Measurements from ENCODE around the gene SLC26A3.

Gene SLC26A3

DNA sequence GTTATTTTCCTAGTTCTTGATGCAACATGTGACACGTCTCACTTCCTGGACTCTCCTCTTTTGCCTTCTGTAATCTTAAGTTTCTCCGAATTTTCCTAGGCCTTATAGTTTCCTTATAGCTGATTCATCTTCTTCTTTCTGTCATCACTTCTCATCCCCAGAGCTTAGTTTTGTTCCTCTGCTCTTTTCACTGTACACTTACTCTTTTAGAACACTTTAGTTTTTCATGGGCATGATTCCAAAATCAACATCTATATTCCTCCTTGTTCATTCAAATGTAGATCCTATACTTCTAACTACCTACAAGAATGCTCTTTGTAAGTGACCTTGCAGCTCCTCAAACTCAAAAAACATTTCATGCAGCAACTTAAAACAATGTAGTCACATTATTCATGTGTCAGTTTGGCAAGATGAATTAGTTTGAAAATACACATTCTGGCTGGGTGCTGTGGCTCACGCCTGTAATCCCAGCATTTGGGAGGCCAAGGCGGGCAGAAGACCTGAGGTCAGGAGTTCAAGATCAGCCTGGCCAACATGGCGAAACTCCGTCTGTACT is 13.1 kb upstream of the SLC26A3 start:
- DNase-seq (ENCODE audit: low read depth), result peak; percentile 49
- TF ChIP-seq, protein P1, sequence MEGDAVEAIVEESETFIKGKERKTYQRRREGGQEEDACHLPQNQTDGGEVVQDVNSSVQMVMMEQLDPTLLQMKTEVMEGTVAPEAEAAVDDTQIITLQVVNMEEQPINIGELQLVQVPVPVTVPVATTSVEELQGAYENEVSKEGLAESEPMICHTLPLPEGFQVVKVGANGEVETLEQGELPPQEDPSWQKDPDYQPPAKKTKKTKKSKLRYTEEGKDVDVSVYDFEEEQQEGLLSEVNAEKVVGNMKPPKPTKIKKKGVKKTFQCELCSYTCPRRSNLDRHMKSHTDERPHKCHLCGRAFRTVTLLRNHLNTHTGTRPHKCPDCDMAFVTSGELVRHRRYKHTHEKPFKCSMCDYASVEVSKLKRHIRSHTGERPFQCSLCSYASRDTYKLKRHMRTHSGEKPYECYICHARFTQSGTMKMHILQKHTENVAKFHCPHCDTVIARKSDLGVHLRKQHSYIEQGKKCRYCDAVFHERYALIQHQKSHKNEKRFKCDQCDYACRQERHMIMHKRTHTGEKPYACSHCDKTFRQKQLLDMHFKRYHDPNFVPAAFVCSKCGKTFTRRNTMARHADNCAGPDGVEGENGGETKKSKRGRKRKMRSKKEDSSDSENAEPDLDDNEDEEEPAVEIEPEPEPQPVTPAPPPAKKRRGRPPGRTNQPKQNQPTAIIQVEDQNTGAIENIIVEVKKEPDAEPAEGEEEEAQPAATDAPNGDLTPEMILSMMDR (IDR thresholded peaks at IDR 0.05; ENCODE audit: low read length, missing control alignments), result no peak
- H3K4me3 ChIP-seq (replicated peaks; ENCODE audit: low read depth, low read length), result no peak overlapping the region

DNA sequence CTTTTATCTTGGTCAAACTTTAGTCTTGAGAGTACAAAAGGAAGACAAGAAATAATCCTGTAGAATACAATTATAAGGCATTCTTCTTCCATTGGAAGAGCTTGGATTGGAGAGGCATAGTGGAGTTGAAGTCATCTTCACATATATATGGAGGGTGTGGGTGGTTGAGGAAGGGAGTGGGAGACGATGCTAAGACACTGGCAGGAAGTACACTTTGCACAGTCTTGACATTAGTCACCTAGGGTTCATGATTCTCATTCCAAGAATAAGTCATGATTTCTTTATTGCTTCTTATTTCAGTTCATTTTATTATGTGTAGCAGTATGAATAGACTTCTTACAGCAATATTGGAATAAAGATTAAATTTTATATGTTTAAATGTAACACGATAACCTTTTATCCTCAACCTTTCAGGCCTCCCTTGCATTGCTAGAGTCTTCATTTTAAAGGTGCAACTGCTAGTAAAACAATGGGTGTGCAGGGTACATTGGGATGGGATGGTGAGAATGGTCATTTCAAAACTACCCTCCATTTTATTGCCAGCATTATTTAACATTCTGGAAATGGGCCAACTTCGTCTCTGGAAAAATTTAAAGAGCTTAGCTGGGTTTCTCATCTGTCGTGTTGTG is 12.3 kb upstream of the SLC26A3 start:
- no peak for DNase-seq (ENCODE audit: low read depth)
- TF ChIP-seq, protein P1 (IDR thresholded peaks at IDR 0.05; ENCODE audit: low read length, missing control alignments), result no peak
- no peak overlapping the region for H3K4me3 ChIP-seq (replicated peaks; ENCODE audit: low read depth, low read length)

DNA sequence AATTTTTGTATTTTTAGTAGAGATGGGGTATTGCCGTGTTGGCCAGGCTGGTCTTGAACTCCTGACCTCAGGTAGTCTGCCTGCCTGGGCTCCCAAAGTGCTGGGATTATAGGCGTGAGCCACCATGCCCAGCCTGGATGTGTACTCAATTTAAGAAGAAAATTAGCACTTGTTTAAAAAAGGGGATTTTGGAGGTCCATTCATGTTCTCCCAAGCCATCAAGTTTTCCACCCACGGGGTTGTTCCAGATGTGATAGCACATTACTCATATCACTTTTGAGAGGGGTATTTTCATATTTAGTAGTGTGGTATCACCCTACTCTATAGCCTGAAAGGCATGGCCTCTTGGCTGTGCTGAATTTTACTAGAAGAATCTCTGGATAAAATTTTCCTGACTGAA is 10.5 kb upstream of the SLC26A3 start:
- DNase-seq (ENCODE audit: low read depth), result no peak
- no peak overlapping the region for H3K4me3 ChIP-seq (replicated peaks; ENCODE audit: low read depth, low read length)
- TF ChIP-seq, protein P1 (IDR thresholded peaks at IDR 0.05; ENCODE audit: low read length, missing control alignments), result no peak

DNA sequence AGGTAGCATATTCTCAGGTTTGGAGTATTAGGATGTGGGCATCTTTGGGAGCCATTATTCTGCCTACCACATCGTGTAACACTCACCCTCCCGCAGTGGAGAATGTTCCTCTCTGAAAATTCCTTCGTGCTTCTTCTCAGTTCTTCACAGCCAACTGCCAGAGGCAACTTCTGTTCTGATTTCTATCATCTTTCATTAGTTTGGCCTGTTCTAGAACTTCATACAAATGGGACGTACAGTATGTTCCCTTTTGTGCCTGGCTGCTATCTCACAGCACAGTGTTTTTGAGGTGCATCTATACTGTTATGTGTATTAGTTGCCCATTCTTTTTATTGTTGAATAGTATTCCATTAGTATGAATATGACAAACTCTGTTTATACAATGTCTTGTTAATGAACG is 8.9 kb upstream of the SLC26A3 start:
- TF ChIP-seq, protein P1 (IDR thresholded peaks at IDR 0.05; ENCODE audit: low read length, missing control alignments), result no peak
- no peak overlapping the region for H3K4me3 ChIP-seq (replicated peaks; ENCODE audit: low read depth, low read length)
- no peak for DNase-seq (ENCODE audit: low read depth)

DNA sequence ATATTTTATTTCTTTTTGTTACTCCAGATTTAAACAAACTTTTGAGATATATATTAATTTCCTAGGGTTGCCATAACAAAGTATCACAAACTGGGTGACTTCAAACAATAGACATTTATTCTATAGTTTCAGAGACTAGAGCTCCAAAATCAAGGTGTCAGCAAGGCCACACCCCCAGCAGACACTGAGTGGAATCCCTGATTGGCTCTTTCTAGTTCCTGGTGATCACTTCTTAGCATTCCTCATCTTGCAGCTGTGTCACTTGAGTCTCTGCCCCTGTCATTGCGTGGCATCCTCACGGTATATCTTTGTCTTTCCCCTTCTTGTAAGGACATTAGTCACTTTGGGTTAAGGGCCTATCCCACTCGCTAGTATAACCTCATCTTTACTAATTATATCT is 7.6 kb upstream of the SLC26A3 start:
- H3K4me3 ChIP-seq (replicated peaks; ENCODE audit: low read depth, low read length), result no peak overlapping the region
- TF ChIP-seq, protein P1 (IDR thresholded peaks at IDR 0.05; ENCODE audit: low read length, missing control alignments), result no peak
- no peak for DNase-seq (ENCODE audit: low read depth)

DNA sequence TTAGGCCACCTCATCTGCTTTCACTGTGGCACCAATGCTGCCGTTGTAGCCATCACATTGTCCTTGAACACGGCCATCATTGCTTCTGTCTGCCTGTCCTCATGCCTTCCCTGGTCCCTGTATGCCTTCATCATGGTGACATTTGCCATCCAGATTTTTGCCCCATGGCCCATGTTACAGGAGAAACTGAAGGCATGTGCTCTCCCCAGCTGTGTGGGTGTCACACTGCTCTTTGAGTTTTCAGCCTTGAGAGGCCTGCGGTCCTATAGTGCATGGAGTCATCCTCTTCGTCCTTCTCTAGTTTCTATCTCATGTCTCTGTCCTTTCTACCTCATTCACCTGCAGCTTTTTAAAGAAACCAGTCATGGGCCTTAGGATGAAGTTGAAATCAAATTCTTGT is 6.2 kb upstream of the SLC26A3 start:
- TF ChIP-seq, protein P1 (IDR thresholded peaks at IDR 0.05; ENCODE audit: low read length, missing control alignments), result no peak
- no peak for DNase-seq (ENCODE audit: low read depth)

More for the DNA sequence above, 6.2 kb upstream of the SLC26A3 start:
- no peak overlapping the region for H3K4me3 ChIP-seq (replicated peaks; ENCODE audit: low read depth, low read length)

Measured in fibroblast of pulmonary artery (primary cell).